SK-N-SH (cell line): Measurements from ENCODE around the gene ZNF578. TPM values are rescaled to one million over a fixed set of nuclear protein-coding genes. Genes with fewer than 3 reads are reported as not detected.

Source experiments
- CTCF ChIA-PET: fragments of 300-600, 350-600 bp; formaldehyde crosslinking; extraction: SDS; loops from one replicate; lab custom pipeline; 2021; lab: Yijun Ruan, JAX
- POLR2A ChIA-PET: fragments of 350-600 bp; sonication (Branson Sonifier 250); formaldehyde crosslinking; extraction: SDS; loops from one replicate; lab custom pipeline; 2020; ENCODE audit warnings: antibody characterized with exemption, inconsistent platforms; lab: Yijun Ruan, JAX
- DNase-seq: peaks from one replicate; pipeline ENCODE4 v3.0.0; 2012
- H2AFZ ChIP-seq: fragments of 200-600 bp; sonication (generic); 2 replicates; pipeline ENCODE4 v1.8.1; 2016; ENCODE audit warnings: antibody characterized with exemption, mild to moderate bottlenecking, low read depth
- H3F3A ChIP-seq: fragments of 200-600 bp; sonication (generic); replicated peaks from 2 replicates; pipeline ENCODE3; 2016; ENCODE audit warnings: antibody characterized with exemption, mild to moderate bottlenecking; ENCODE audit not compliant: insufficient read depth
- H3K27ac ChIP-seq, 2 experiments: fragments of 200-500 bp in 1 of 2; fragments of 200-600 bp in 1 of 2; sonication (Bioruptor generic) in 1 of 2; sonication (generic), shearing (Covaris generic) in 1 of 2; 2 replicates each; pipeline versions ENCODE4 v1.5.1 to v1.6.1; 2014 to 2016; ENCODE audit warnings: low read depth in 2 of 2, inconsistent platforms in 1 of 2, low read length in 1 of 2, mild to moderate bottlenecking in 1 of 2, mixed read lengths in 1 of 2
- H3K27me3 ChIP-seq: fragments of 200-600 bp; sonication (generic), shearing (Covaris generic); 2 replicates; pipeline ENCODE4 v1.6.1; 2016; ENCODE audit warnings: mixed run types; ENCODE audit not compliant: insufficient read depth
- H3K36me3 ChIP-seq, 2 experiments: fragments of 200-500 bp in 1 of 2; fragments of 200-600 bp in 1 of 2; sonication (Bioruptor generic) in 1 of 2; sonication (generic) in 1 of 2; replicated peaks in 1 of 2; 2 replicates each; pipeline versions ENCODE3 to v1.5.1; 2014 to 2016; ENCODE audit warnings: low read length in 1 of 2, mild to moderate bottlenecking in 1 of 2; ENCODE audit not compliant: insufficient read depth in 2 of 2, control insufficient read depth in 1 of 2
- H3K4me1 ChIP-seq, 2 experiments: fragments of 200-500 bp in 1 of 2; fragments of 200-600 bp in 1 of 2; sonication (Bioruptor generic) in 1 of 2; sonication (generic), shearing (Covaris generic) in 1 of 2; 2 replicates each; pipeline versions ENCODE4 v1.5.1 to v1.6.1; 2014 to 2016; ENCODE audit warnings: low read depth in 1 of 2, low read length in 1 of 2, mixed run types in 1 of 2; ENCODE audit not compliant: insufficient read depth in 2 of 2, control insufficient read depth in 1 of 2
- H3K4me2 ChIP-seq: fragments of 200-600 bp; sonication (generic), shearing (Covaris generic); 2 replicates; pipeline ENCODE4 v1.6.1; 2017; ENCODE audit warnings: mixed run types
- H3K4me3 ChIP-seq, 2 experiments: fragments of 200-500 bp in 1 of 2; fragments of 200-600 bp in 1 of 2; sonication (Bioruptor generic) in 1 of 2; sonication (generic), shearing (Covaris generic) in 1 of 2; 2 replicates each; pipeline versions ENCODE4 v1.5.1 to v1.8.1; 2014 to 2016; ENCODE audit warnings: low read depth in 2 of 2, inconsistent platforms in 1 of 2, low read length in 1 of 2, mild to moderate bottlenecking in 1 of 2, mixed read lengths in 1 of 2, moderate library complexity in 1 of 2
- H3K79me2 ChIP-seq: fragments of 200-600 bp; sonication (generic); 2 replicates; pipeline ENCODE4 v1.8.1; 2017; ENCODE audit warnings: mild to moderate bottlenecking; ENCODE audit not compliant: insufficient read depth
- H3K9ac ChIP-seq: fragments of 200-600 bp; sonication (generic); 2 replicates; pipeline ENCODE4 v1.6.1; 2017; ENCODE audit warnings: mixed run types
- H3K9me2 ChIP-seq: fragments of 200-600 bp; sonication (generic); 2 replicates; pipeline ENCODE4 v1.6.1; 2017; ENCODE audit warnings: mixed run types
- H3K9me3 ChIP-seq: fragments of 200-600 bp; sonication (generic); 2 replicates; pipeline ENCODE4 v1.6.1; 2017; ENCODE audit warnings: mixed run types, mild to moderate bottlenecking, moderate library complexity
- H4K20me1 ChIP-seq: fragments of 200-600 bp; sonication (generic); 2 replicates; pipeline ENCODE4 v1.6.1; 2017; ENCODE audit warnings: mild to moderate bottlenecking, mixed run types; ENCODE audit not compliant: insufficient read depth
- FOXJ3 ChIP-seq: sonication (generic); formaldehyde crosslinking; IDR thresholded peaks from 2 replicates; pipeline ENCODE4 v1.5.1; 2020; ENCODE audit warnings: mild to moderate bottlenecking, missing genetic modification reagents
- FOXM1 ChIP-seq: IDR thresholded peaks from 2 replicates; pipeline ENCODE4 v1.4.0; 2012; ENCODE audit warnings: low read depth, mild to moderate bottlenecking
- GATA2 ChIP-seq: sonication (generic); formaldehyde crosslinking; IDR thresholded peaks from 2 replicates; pipeline ENCODE4 v1.5.0; 2020; ENCODE audit warnings: mild to moderate bottlenecking, missing genetic modification reagents
- JUND ChIP-seq: IDR thresholded peaks from 2 replicates; pipeline ENCODE4 v1.4.0; 2012
- NFIC ChIP-seq: IDR thresholded peaks from 2 replicates; pipeline ENCODE4 v1.4.0; 2012; ENCODE audit warnings: borderline replicate concordance
- NRF1 ChIP-seq: IDR thresholded peaks from 2 replicates; pipeline ENCODE4 v1.6.1; 2012; ENCODE audit warnings: low read depth, mild to moderate bottlenecking, low read length
- POLR2AphosphoS5 ChIP-seq: IDR thresholded peaks from 2 replicates; pipeline ENCODE4 v1.6.1; 2012; ENCODE audit warnings: low read depth, low read length
- SIN3A ChIP-seq: IDR thresholded peaks from 2 replicates; pipeline ENCODE4 v1.6.1; 2012; ENCODE audit warnings: low read depth, mild to moderate bottlenecking, low read length, moderate library complexity, borderline replicate concordance
- SMC3 ChIP-seq: IDR thresholded peaks from 2 replicates; pipeline ENCODE4 v1.6.1; 2012; ENCODE audit warnings: low read depth, low read length, improper control_type of control experiment
- TAF1 ChIP-seq: IDR thresholded peaks from 2 replicates; pipeline ENCODE4 v1.6.1; 2012; ENCODE audit warnings: low read depth, mild to moderate bottlenecking, low read length, moderate library complexity, borderline replicate concordance
- TCF12 ChIP-seq: IDR thresholded peaks from 2 replicates; pipeline ENCODE4 v1.4.0; 2012
- YY1 ChIP-seq: IDR thresholded peaks from 2 replicates; pipeline ENCODE4 v1.4.0; 2012; ENCODE audit warnings: low read depth, mild to moderate bottlenecking
- WGBS: methylation state at CpG from one replicate; pipeline ENCODE4 v1.1.6; 2017; ENCODE audit warnings: low lambda C conversion rate; 5-methylcytosine and 5-hydroxymethylcytosine counted together
- polyA plus RNA-seq, 3 experiments: library from polyadenylated mRNA; depleted of rRNA; stranded (reverse); fragments of >200 nt; gene quantifications; 2 replicates each; pipeline ENCODE4 v1.2.3, GENCODE V29; 2012
- TF ChIP-seq, protein P1 (sequence below): IDR thresholded peaks from 2 replicates; pipeline ENCODE4 v1.4.0; 2012; ENCODE audit warnings: low read depth, borderline replicate concordance
- TF ChIP-seq, protein P2 (sequence below): fragments of 150-350 bp; IDR thresholded peaks from 2 replicates; pipeline ENCODE4 v1.6.1; 2017; ENCODE audit warnings: antibody characterized with exemption, low read length, low read depth, borderline replicate concordance
- TF ChIP-seq, protein P3 (sequence below): fragments of 150-350 bp; IDR thresholded peaks from 2 replicates; pipeline ENCODE4 v1.6.1; 2016; ENCODE audit warnings: mild to moderate bottlenecking, low read depth, low read length
- TF ChIP-seq, protein P4 (sequence below): IDR thresholded peaks from 2 replicates; pipeline ENCODE4 v1.6.1; 2012; ENCODE audit warnings: mild to moderate bottlenecking, low read depth, low read length, moderate library complexity

ZNF578 gene
- polyA plus RNA-seq, 1 of the 3 experiments (the other 2 are of a cell fraction) = 2.5 TPM

DNA sequence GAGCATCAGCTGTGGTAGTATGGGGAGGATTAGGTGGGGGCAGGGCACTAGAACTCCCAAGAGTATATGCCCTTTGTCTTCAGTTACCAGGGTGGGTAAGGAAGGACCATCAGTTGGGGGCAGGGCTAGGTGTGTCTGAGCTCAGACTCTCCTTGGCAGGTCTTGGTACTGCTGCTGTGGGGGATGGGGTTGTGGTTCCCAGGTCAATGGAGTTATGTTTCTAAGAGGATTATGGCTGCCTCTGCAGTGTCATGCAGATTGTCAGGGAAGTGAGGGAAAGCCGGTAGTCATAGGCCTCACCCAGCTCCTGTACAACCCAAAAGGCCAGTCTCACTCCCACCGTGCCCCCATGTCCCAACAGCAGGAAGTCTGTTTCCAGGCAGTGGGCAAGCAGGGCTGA, 8.8 kb upstream of the ZNF578 start:
- Histone ChIP-seq H3K27ac (no peak overlapping the region), H3K27me3 (no peaks in the 10 kb centered on the region), H3K4me1 (no peaks in the 10 kb centered on the region), H4K20me1 (no peaks in the 10 kb centered on the region), H3F3A (no peaks in the 10 kb centered on the region), H3K4me2 (no peak overlapping the region), H3K9ac (no peak overlapping the region), H3K4me3 (no peak overlapping the region), H3K9me3 (no peaks in the 10 kb centered on the region)
- ChIA-PET POLR2A (no interaction called here), CTCF (no interaction called here)
- DNase-seq = no peak
- WGBS = 0% methylated on average over 1 of the region's 2 CpGs
- no peak for TF ChIP-seq TAF1
- TF ChIP-seq GATA2 (CRISPR knock-in tag) = no peak
- TF ChIP-seq, protein P1, sequence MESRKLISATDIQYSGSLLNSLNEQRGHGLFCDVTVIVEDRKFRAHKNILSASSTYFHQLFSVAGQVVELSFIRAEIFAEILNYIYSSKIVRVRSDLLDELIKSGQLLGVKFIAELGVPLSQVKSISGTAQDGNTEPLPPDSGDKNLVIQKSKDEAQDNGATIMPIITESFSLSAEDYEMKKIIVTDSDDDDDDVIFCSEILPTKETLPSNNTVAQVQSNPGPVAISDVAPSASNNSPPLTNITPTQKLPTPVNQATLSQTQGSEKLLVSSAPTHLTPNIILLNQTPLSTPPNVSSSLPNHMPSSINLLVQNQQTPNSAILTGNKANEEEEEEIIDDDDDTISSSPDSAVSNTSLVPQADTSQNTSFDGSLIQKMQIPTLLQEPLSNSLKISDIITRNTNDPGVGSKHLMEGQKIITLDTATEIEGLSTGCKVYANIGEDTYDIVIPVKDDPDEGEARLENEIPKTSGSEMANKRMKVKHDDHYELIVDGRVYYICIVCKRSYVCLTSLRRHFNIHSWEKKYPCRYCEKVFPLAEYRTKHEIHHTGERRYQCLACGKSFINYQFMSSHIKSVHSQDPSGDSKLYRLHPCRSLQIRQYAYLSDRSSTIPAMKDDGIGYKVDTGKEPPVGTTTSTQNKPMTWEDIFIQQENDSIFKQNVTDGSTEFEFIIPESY = no peak
- TF ChIP-seq, protein P2, sequence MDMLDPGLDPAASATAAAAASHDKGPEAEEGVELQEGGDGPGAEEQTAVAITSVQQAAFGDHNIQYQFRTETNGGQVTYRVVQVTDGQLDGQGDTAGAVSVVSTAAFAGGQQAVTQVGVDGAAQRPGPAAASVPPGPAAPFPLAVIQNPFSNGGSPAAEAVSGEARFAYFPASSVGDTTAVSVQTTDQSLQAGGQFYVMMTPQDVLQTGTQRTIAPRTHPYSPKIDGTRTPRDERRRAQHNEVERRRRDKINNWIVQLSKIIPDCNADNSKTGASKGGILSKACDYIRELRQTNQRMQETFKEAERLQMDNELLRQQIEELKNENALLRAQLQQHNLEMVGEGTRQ = no peak
- no peak for TF ChIP-seq NFIC
- no peak for TF ChIP-seq JUND
- TF ChIP-seq, all 33 proteins: peak for 0
- Histone ChIP-seq H3K79me2 (no peaks in the 10 kb centered on the region), H2AFZ (no peak overlapping the region), H3K9me2 (no peaks in the 10 kb centered on the region), H3K36me3 (no peaks in the 10 kb centered on the region)

DNA sequence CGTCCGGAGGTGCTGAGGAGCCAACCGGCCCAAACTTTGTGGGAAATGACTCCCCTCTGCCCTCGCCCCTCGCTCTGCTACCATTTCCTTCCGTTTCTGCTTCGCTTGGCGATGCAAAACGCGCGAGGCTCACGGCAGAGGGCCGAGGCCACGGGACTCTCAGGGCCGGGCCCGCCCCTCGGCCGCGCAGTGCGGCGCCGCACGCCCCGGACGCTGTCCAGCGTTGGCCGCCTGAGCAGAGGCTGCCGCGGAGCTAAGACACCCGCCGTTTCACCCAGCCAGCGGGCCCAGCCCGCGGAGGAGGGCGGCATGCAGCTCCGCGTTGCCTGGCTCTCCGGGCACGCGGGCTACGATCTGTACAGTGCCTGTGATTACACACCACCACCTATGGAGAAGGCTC, 2.1 kb upstream of the ZNF578 start:
- peaks cover under 1 to 9% of the 10 kb centered on the region in 2 experiments for H3K36me3 ChIP-seq
- CTCF ChIA-PET = no interaction called here
- TF ChIP-seq FOXM1 = no peak
- TF ChIP-seq, protein P3, sequence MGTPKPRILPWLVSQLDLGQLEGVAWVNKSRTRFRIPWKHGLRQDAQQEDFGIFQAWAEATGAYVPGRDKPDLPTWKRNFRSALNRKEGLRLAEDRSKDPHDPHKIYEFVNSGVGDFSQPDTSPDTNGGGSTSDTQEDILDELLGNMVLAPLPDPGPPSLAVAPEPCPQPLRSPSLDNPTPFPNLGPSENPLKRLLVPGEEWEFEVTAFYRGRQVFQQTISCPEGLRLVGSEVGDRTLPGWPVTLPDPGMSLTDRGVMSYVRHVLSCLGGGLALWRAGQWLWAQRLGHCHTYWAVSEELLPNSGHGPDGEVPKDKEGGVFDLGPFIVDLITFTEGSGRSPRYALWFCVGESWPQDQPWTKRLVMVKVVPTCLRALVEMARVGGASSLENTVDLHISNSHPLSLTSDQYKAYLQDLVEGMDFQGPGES = no peak
- TF ChIP-seq NRF1 = no peak
- TF ChIP-seq SMC3 = no peak
- TF ChIP-seq, protein P4, sequence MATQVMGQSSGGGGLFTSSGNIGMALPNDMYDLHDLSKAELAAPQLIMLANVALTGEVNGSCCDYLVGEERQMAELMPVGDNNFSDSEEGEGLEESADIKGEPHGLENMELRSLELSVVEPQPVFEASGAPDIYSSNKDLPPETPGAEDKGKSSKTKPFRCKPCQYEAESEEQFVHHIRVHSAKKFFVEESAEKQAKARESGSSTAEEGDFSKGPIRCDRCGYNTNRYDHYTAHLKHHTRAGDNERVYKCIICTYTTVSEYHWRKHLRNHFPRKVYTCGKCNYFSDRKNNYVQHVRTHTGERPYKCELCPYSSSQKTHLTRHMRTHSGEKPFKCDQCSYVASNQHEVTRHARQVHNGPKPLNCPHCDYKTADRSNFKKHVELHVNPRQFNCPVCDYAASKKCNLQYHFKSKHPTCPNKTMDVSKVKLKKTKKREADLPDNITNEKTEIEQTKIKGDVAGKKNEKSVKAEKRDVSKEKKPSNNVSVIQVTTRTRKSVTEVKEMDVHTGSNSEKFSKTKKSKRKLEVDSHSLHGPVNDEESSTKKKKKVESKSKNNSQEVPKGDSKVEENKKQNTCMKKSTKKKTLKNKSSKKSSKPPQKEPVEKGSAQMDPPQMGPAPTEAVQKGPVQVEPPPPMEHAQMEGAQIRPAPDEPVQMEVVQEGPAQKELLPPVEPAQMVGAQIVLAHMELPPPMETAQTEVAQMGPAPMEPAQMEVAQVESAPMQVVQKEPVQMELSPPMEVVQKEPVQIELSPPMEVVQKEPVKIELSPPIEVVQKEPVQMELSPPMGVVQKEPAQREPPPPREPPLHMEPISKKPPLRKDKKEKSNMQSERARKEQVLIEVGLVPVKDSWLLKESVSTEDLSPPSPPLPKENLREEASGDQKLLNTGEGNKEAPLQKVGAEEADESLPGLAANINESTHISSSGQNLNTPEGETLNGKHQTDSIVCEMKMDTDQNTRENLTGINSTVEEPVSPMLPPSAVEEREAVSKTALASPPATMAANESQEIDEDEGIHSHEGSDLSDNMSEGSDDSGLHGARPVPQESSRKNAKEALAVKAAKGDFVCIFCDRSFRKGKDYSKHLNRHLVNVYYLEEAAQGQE = no peak
- no peak for TF ChIP-seq TCF12
- no peak for TF ChIP-seq SIN3A
- TF ChIP-seq POLR2AphosphoS5 = no peak
- TF ChIP-seq YY1 = no peak
- no peak for TF ChIP-seq FOXJ3
- TF ChIP-seq, all 33 proteins: peak for 0
- no peak overlapping the region for H3K4me2 ChIP-seq
- H3F3A ChIP-seq = no peaks in the 10 kb centered on the region
- POLR2A ChIA-PET = no interaction called here
- H3K4me1 ChIP-seq = peaks cover 0 to 4% of the 10 kb centered on the region in 2 experiments; a peak in 1 of 4 replicates
- H3K27me3 ChIP-seq = no peaks in the 10 kb centered on the region
- WGBS = 45% methylated on average over 15 of the region's 41 CpGs
- H4K20me1 ChIP-seq = no peaks in the 10 kb centered on the region
- H3K9ac ChIP-seq = no peak overlapping the region
- H3K9me2 ChIP-seq = no peaks in the 10 kb centered on the region
- H3K4me3 ChIP-seq = no peak overlapping the region
- no peak overlapping the region for H3K27ac ChIP-seq
- no peak for DNase-seq
- H3K79me2 ChIP-seq = no peaks in the 10 kb centered on the region
- H3K9me3 ChIP-seq = peaks cover 16% of the 10 kb centered on the region; the same call in 1 of the 2 replicates
- H2AFZ ChIP-seq = no peak overlapping the region
